HEK293 (cell line): ENCODE measurements around the gene MARK2.

Source experiments
- ELK4 ChIP-seq: IDR thresholded peaks from 2 replicates; pipeline ENCODE4 v1.6.1; 2011; ENCODE audit warnings: mild to moderate bottlenecking, low read depth, low read length, borderline replicate concordance
- GLIS1 ChIP-seq: fragments of 450-650 bp; formaldehyde crosslinking; IDR thresholded peaks from 2 replicates; pipeline ENCODE4 v1.5.1; 2016; ENCODE audit warnings: missing biosample characterization, missing genetic modification characterization
- HOXD13 ChIP-seq: sonication (generic); formaldehyde crosslinking; IDR thresholded peaks from 2 replicates; pipeline ENCODE4 v1.8.0; 2022; ENCODE audit warnings: missing genetic modification reagents, borderline replicate concordance
- PRDM1 ChIP-seq: fragments of 450-650 bp; formaldehyde crosslinking; IDR thresholded peaks from 2 replicates; pipeline ENCODE4; 2016; ENCODE audit warnings: missing biosample characterization, missing genetic modification characterization
- PRDM6 ChIP-seq: fragments of 450-650 bp; formaldehyde crosslinking; IDR thresholded peaks from 2 replicates; pipeline ENCODE4 v1.5.1; 2017; ENCODE audit warnings: missing biosample characterization, missing genetic modification characterization
- SP7 ChIP-seq: fragments of 450-650 bp; formaldehyde crosslinking; IDR thresholded peaks from 2 replicates; pipeline ENCODE4 v1.5.1; 2016; ENCODE audit warnings: missing biosample characterization, missing genetic modification characterization
- TCF7L2 ChIP-seq: IDR thresholded peaks from 2 replicates; pipeline ENCODE4 v1.6.1; 2011; ENCODE audit warnings: low read depth, mild to moderate bottlenecking, inconsistent platforms, low read length, moderate library complexity, borderline replicate concordance
- YY1 ChIP-seq: fragments of 450-650 bp; formaldehyde crosslinking; IDR thresholded peaks from 2 replicates; pipeline ENCODE4 v1.5.1; 2018; ENCODE audit warnings: missing biosample characterization, missing genetic modification characterization
- ZBTB20 ChIP-seq: fragments of 450-650 bp; formaldehyde crosslinking; IDR thresholded peaks from 2 replicates; pipeline ENCODE4 v1.5.1; 2016; ENCODE audit warnings: missing biosample characterization, missing genetic modification characterization
- ZFP3 ChIP-seq: fragments of 450-650 bp; formaldehyde crosslinking; IDR thresholded peaks from 2 replicates; pipeline ENCODE4 v1.5.1; 2016; ENCODE audit warnings: low read depth, missing biosample characterization, missing genetic modification characterization
- ZNF174 ChIP-seq: fragments of 450-650 bp; formaldehyde crosslinking; IDR thresholded peaks from 2 replicates; pipeline ENCODE4 v1.5.0; 2017; ENCODE audit warnings: missing biosample characterization, mild to moderate bottlenecking, missing genetic modification characterization
- ZNF202 ChIP-seq: fragments of 450-650 bp; formaldehyde crosslinking; IDR thresholded peaks from 2 replicates; pipeline ENCODE4 v1.5.1; 2016; ENCODE audit warnings: missing biosample characterization, missing genetic modification characterization, borderline replicate concordance
- ZNF266 ChIP-seq: fragments of 450-650 bp; formaldehyde crosslinking; IDR thresholded peaks from 2 replicates; pipeline ENCODE4 v1.5.1; 2016; ENCODE audit warnings: missing biosample characterization, missing genetic modification characterization, low read depth
- ZNF274 ChIP-seq, 2 experiments: fragments of 200-500 bp in 1 of 2; fragments of 450-650 bp in 1 of 2; sonication (Bioruptor generic) in 1 of 2; formaldehyde crosslinking in 1 of 2; IDR thresholded peaks; 2 replicates each; pipeline versions ENCODE4 v1.5.1 to v1.6.1; 2014 to 2016; ENCODE audit warnings: borderline replicate concordance in 1 of 2, inconsistent platforms in 1 of 2, low read length in 1 of 2, missing biosample characterization in 1 of 2, missing genetic modification characterization in 1 of 2
- ZNF292 ChIP-seq: fragments of 450-650 bp; formaldehyde crosslinking; IDR thresholded peaks from 2 replicates; pipeline ENCODE4 v1.5.1; 2016; ENCODE audit warnings: low read depth, missing biosample characterization, missing genetic modification characterization, borderline replicate concordance
- ZNF302 ChIP-seq: fragments of 450-650 bp; formaldehyde crosslinking; IDR thresholded peaks from 2 replicates; pipeline ENCODE4 v1.5.1; 2016; ENCODE audit warnings: missing biosample characterization, missing genetic modification characterization, low read depth
- ZNF311 ChIP-seq: fragments of 450-650 bp; formaldehyde crosslinking; IDR thresholded peaks from 2 replicates; pipeline ENCODE4 v1.5.1; 2017; ENCODE audit warnings: missing biosample characterization, missing genetic modification characterization, borderline replicate concordance
- ZNF324 ChIP-seq: fragments of 450-650 bp; formaldehyde crosslinking; IDR thresholded peaks from 2 replicates; pipeline ENCODE4 v1.5.1; 2016; ENCODE audit warnings: missing biosample characterization, missing genetic modification characterization
- ZNF362 ChIP-seq: fragments of 450-650 bp; formaldehyde crosslinking; IDR thresholded peaks from 2 replicates; pipeline ENCODE4 v1.5.1; 2016; ENCODE audit warnings: missing biosample characterization, missing genetic modification characterization
- ZNF391 ChIP-seq: fragments of 450-650 bp; formaldehyde crosslinking; IDR thresholded peaks from 2 replicates; pipeline ENCODE4 v1.5.1; 2016; ENCODE audit warnings: low read depth, missing biosample characterization, missing genetic modification characterization, borderline replicate concordance
- ZNF423 ChIP-seq: fragments of 450-650 bp; formaldehyde crosslinking; IDR thresholded peaks from 2 replicates; pipeline ENCODE4 v1.5.1; 2016; ENCODE audit warnings: missing biosample characterization, missing genetic modification characterization
- ZNF544 ChIP-seq: fragments of 450-650 bp; formaldehyde crosslinking; IDR thresholded peaks from 2 replicates; pipeline ENCODE4 v1.5.0; 2017; ENCODE audit warnings: missing biosample characterization, missing genetic modification characterization
- ZNF561 ChIP-seq: fragments of 450-650 bp; IDR thresholded peaks from 2 replicates; pipeline ENCODE4 v1.5.1; 2018; ENCODE audit warnings: missing biosample characterization, missing genetic modification characterization, borderline replicate concordance
- ZNF610 ChIP-seq: fragments of 450-650 bp; formaldehyde crosslinking; IDR thresholded peaks from 2 replicates; pipeline ENCODE4 v1.5.1; 2016; ENCODE audit warnings: missing biosample characterization, missing genetic modification characterization, borderline replicate concordance
- ZNF621 ChIP-seq: fragments of 450-650 bp; formaldehyde crosslinking; IDR thresholded peaks from 2 replicates; pipeline ENCODE4 v1.5.1; 2017; ENCODE audit warnings: missing biosample characterization, missing genetic modification characterization
- ZNF629 ChIP-seq: fragments of 450-650 bp; formaldehyde crosslinking; IDR thresholded peaks from 2 replicates; pipeline ENCODE4 v1.5.1; 2017; ENCODE audit warnings: missing biosample characterization, missing genetic modification characterization
- ZNF654 ChIP-seq: fragments of 450-650 bp; formaldehyde crosslinking; IDR thresholded peaks from 2 replicates; pipeline ENCODE4 v1.5.1; 2016; ENCODE audit warnings: low read depth, missing biosample characterization, missing genetic modification characterization
- ZNF785 ChIP-seq: fragments of 450-650 bp; formaldehyde crosslinking; IDR thresholded peaks from 2 replicates; pipeline ENCODE4 v1.5.1; 2016; ENCODE audit warnings: missing biosample characterization, missing genetic modification characterization
- ZNF791 ChIP-seq: fragments of 450-650 bp; formaldehyde crosslinking; IDR thresholded peaks from 2 replicates; pipeline ENCODE4 v1.5.1; 2016; ENCODE audit warnings: missing biosample characterization, missing genetic modification characterization
- ZSCAN23 ChIP-seq: fragments of 450-650 bp; formaldehyde crosslinking; IDR thresholded peaks from 2 replicates; pipeline ENCODE4 v1.5.1; 2016; ENCODE audit warnings: missing biosample characterization, missing genetic modification characterization
- TF ChIP-seq, protein P1 (sequence below): fragments of 450-650 bp; formaldehyde crosslinking; IDR thresholded peaks from 2 replicates; pipeline ENCODE4 v1.5.1; 2016; ENCODE audit warnings: missing biosample characterization, missing genetic modification characterization
- TF ChIP-seq, protein P2 (sequence below): fragments of 450-650 bp; formaldehyde crosslinking; IDR thresholded peaks from 2 replicates; pipeline ENCODE4 v1.5.1; 2017; ENCODE audit warnings: missing biosample characterization, mild to moderate bottlenecking, missing genetic modification characterization, moderate library complexity

MARK2 gene

DNA sequence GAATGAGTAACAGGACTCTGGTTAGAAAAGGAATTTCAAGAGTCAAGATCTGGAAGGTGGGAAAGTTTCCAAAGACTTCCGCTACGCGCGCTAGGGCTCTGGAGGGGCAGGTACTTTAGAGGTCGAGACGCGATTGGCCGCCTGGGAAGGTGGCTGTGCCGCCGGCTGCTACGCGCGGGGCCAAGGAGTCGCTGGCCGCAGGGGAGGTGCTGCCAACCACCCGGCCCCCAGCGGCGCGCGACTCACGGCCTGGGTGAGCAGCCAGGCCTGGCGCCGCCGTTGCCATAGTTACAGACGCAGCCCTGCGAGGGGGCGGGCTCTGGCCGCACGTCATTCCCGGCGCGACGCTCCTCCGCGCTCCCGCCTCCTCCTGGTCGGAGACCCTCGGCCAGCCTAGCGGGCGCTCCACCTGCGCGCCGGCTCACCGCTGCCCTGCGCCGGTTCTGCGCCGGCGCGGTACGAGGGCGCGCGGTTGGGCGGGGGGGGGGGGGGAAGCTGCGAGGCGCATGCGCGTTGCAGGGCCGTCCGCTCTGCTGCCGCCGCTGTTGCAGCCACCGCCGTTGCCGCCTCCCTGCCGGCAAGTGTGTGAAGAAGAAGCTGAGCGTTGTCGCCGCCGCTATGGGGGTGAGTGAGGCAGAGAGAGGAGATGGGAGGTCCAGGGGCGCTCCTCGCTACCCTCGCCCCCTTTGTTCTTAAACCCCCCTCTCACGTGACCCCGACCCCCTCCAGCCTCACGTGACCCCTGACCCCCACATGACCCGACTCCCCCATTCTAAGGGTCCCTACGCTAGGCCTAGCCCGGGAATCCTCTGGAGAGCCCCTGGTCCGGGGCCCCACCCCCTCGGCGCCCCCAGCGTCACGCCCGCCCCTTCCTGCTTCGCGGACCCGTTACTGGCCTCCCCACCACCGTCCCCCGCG, 99.8 kb downstream of the MARK2 start, which contains the start of gene NAA40 (continued):
- TF ChIP-seq PRDM6 (tag by site-specific recombination) = no peak
- TF ChIP-seq ZFP3 (tag by site-specific recombination) = no peak
- TF ChIP-seq GLIS1 (tag by site-specific recombination) = peak; percentile 97
- TF ChIP-seq ZNF202 = no peak
- TF ChIP-seq SP7 (tag by site-specific recombination) = peak; percentile 11; the same call in 1 of the 2 replicates
- no peak for TF ChIP-seq ZNF654 (tag by site-specific recombination)
- no peak for TF ChIP-seq ZNF391 (tag by site-specific recombination)
- TF ChIP-seq HOXD13 (CRISPR knock-in tag) = no peak
- TF ChIP-seq ZNF362 (tag by site-specific recombination) = no peak
- no peak for TF ChIP-seq ZNF311
- no peak for TF ChIP-seq ZNF791 (tag by site-specific recombination)
- no peak for TF ChIP-seq ELK4
- no peak for TF ChIP-seq ZNF274 (IDR thresholded peaks at IDR 0.05; ENCODE audit: low read length)
- no peak for TF ChIP-seq ZNF274 (tag by site-specific recombination; IDR thresholded peaks at IDR 0.05; ENCODE audit: borderline replicate concordance)
- TF ChIP-seq ZNF292 (tag by site-specific recombination) = no peak
- no peak for TF ChIP-seq ZNF324
- TF ChIP-seq YY1 (tag by site-specific recombination) = no peak
- TF ChIP-seq ZNF266 (tag by site-specific recombination) = no peak
- no peak for TF ChIP-seq TCF7L2
- TF ChIP-seq ZNF423 (tag by site-specific recombination) = peak; percentile 62; the same call in 1 of the 2 replicates
- TF ChIP-seq, protein P1, sequence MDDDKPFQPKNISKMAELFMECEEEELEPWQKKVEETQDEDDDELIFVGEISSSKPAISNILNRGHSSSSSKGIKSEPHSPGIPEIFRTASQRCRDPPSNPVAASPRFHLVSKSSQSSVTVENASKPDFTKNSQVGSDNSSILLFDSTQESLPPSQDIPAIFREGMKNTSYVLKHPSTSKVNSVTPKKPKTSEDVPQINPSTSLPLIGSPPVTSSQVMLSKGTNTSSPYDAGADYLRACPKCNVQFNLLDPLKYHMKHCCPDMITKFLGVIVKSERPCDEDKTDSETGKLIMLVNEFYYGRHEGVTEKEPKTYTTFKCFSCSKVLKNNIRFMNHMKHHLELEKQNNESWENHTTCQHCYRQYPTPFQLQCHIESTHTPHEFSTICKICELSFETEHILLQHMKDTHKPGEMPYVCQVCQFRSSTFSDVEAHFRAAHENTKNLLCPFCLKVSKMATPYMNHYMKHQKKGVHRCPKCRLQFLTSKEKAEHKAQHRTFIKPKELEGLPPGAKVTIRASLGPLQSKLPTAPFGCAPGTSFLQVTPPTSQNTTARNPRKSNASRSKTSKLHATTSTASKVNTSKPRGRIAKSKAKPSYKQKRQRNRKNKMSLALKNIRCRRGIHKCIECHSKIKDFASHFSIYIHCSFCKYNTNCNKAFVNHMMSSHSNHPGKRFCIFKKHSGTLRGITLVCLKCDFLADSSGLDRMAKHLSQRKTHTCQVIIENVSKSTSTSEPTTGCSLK = no peak
- TF ChIP-seq ZNF629 (tag by site-specific recombination) = peak; percentile 32; the same call in 1 of the 2 replicates
- TF ChIP-seq ZNF302 = no peak
- no peak for TF ChIP-seq PRDM1 (tag by site-specific recombination)
- no peak for TF ChIP-seq ZNF621 (tag by site-specific recombination)
- TF ChIP-seq ZNF610 (tag by site-specific recombination) = no peak
- TF ChIP-seq ZNF544 = no peak
- no peak for TF ChIP-seq ZSCAN23
- no peak; the same call in 1 of the 2 replicates for TF ChIP-seq ZBTB20
- TF ChIP-seq ZNF561 (tag by site-specific recombination) = no peak
- TF ChIP-seq ZNF174 (tag by site-specific recombination) = no peak
- TF ChIP-seq, protein P2, sequence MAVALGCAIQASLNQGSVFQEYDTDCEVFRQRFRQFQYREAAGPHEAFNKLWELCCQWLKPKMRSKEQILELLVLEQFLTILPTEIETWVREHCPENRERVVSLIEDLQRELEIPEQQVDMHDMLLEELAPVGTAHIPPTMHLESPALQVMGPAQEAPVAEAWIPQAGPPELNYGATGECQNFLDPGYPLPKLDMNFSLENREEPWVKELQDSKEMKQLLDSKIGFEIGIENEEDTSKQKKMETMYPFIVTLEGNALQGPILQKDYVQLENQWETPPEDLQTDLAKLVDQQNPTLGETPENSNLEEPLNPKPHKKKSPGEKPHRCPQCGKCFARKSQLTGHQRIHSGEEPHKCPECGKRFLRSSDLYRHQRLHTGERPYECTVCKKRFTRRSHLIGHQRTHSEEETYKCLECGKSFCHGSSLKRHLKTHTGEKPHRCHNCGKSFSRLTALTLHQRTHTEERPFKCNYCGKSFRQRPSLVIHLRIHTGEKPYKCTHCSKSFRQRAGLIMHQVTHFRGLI = peak; percentile 72
- TF ChIP-seq ZNF785 = no peak
